Kidney (tissue), 14 donors: Measurements from ENCODE around the gene SYNGR1. TPM values are rescaled to one million over a fixed set of nuclear protein-coding genes. Genes with fewer than 3 reads are reported as not detected.

ENCODE experiments used
- DNase-seq, 5 donors: peaks; one replicate each; pipeline ENCODE4 v3.0.0-alpha.2; 2013 to 2020
- FAIRE-seq: peaks from 2 replicates; lab custom pipeline; 2012; peaks lifted over from hg19 to GRCh38; lab: Jason Lieb, UNC
- H3K27ac ChIP-seq, 2 donors: one replicate each; pipeline ENCODE4 v1.7.0; 2013; ENCODE audit warnings: low read depth in 2 of 2, low read length in 2 of 2, inconsistent platforms in 1 of 2
- H3K27me3 ChIP-seq: one replicate; pipeline ENCODE4 v1.7.1; 2013; ENCODE audit warnings: low read length, inconsistent platforms; ENCODE audit not compliant: control insufficient read depth, insufficient read depth
- H3K36me3 ChIP-seq, 3 donors: one replicate each; pipeline versions ENCODE4 v1.7.0 to v1.7.1; 2013; ENCODE audit warnings: low read length in 3 of 3, control low read depth in 1 of 3, inconsistent platforms in 1 of 3; ENCODE audit not compliant: insufficient read depth in 3 of 3, control insufficient read depth in 2 of 3
- H3K4me1 ChIP-seq, 3 donors: one replicate each; pipeline versions ENCODE4 v1.7.0 to v1.7.1; 2013; ENCODE audit warnings: low read length in 3 of 3, inconsistent platforms in 1 of 3, low read depth in 1 of 3; ENCODE audit not compliant: control insufficient read depth in 2 of 3, insufficient read depth in 2 of 3
- H3K4me3 ChIP-seq, 3 donors: one replicate each; pipeline versions ENCODE4 v1.7.0 to v1.8.1; 2013; ENCODE audit warnings: low read length in 3 of 3, control low read depth in 1 of 3, inconsistent platforms in 1 of 3
- H3K9ac ChIP-seq, 3 donors: one replicate each; pipeline versions ENCODE4 v1.7.0 to v1.7.1; 2013; ENCODE audit warnings: low read length in 3 of 3, control low read depth in 1 of 3, inconsistent platforms in 1 of 3
- H3K9me3 ChIP-seq, 3 donors: one replicate each; pipeline versions ENCODE4 v1.7.0 to v1.7.1; 2013; ENCODE audit warnings: low read length in 3 of 3, control low read depth in 1 of 3, inconsistent platforms in 1 of 3; ENCODE audit not compliant: control insufficient read depth in 2 of 3, insufficient read depth in 1 of 3
- CTCF ChIP-seq: IDR thresholded peaks from 3 replicates; pipeline ENCODE4 v1.5.1; 2012; ENCODE audit warnings: mild to moderate bottlenecking, moderate library complexity, borderline replicate concordance; ENCODE audit not compliant: insufficient read depth; ENCODE audit errors: extremely low read depth
- intact Hi-C: fragments of 100-400 bp; cut with DNase I; formaldehyde crosslinking; loops from one replicate; pipeline ENCODE4 v1.11.1; 2022
- polyA plus RNA-seq: library from polyadenylated mRNA; stranded (reverse); fragments of 350-450 nt; fragmentation: Illumina TruSeq; extraction: RNeasy Lipid Tissue Mini Kit (QIAGEN cat#74804); gene quantifications from one replicate; pipeline ENCODE4 v1.2.3, GENCODE V29; 2014; ENCODE audit warnings: low read depth, low replicate concordance; ENCODE audit not compliant: insufficient read depth
- total RNA-seq: library from RNA; stranded (reverse); fragmentation: NEBNext Ultra II Directional; extraction: Animal tissue kit (Norgen Biotek cat#: 25700); gene quantifications from one replicate; pipeline ENCODE4 v1.2.1, GENCODE V29; 2021
- donor health status: control.
- donor health status: control.
- donor health status: control.
- donor health status: control.
- donor health status: control.
- donor health status: DM: yes; HTN: yes; CAD: no.
- donor health status: Normal renal cell carcinoma (clear cell type).

The SYNGR1 gene
- total and polyA plus RNA-seq, 2 donors from 2014 or later: 21.5 to 43.0 TPM

- Histone ChIP-seq H3K4me1 (peaks cover 8 to 37% (median 20%) of the 10 kb centered on the region in 3 donors), H3K27me3 (no peaks in the 10 kb centered on the region), H3K9me3 (no peaks in the 10 kb centered on the region), H3K4me3 (no peak overlapping the region), H3K36me3 (peaks cover 19 to 70% (median 48%) of the 10 kb centered on the region in 3 donors), H3K9ac (peak overlapping the region in 1 of 3 donors; percentile 99), H3K27ac (no peak overlapping the region)
- intact Hi-C loops: no loop called here
- DNase-seq (no peak), FAIRE-seq (no peak)
- no peak for TF ChIP-seq CTCF
Observed at GRCh38 chr22:39315389-39315788, 34.4 kb upstream of the SYNGR1 start.

DNA sequence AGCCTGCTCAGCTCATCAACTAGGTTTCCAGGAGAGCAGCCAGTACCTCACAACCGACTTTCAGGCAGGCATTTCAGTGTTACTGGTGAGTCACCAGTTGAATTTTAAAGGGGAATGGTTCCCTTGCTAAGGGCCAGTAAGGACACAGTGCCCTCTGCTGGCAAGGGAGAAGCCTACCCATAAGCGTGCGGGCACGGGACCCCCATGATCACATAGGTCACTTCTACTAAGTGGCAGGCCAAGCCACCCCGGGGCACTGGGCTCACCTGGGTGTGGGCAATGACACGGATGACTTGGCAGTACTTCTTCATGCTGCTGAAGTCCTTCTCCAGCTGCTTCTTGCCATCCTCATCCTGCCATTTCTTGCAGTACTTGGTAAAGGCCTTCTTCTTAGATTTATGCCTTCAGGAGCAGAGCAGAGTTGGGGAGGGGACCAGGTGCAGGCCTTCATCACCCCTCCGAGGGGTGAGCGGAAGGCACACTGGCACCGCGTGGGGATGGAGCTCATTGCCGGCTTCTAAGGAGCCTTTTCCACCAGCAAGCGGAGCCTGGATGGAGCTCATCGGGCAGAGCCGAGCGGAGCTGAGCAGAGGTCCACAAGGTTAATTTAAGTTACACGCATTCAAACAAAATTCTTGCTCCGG is 33.2 kb upstream of the SYNGR1 start:
- Histone ChIP-seq H3K36me3 (peaks cover 19 to 66% (median 47%) of the 10 kb centered on the region in 3 donors), H3K27me3 (no peaks in the 10 kb centered on the region), H3K4me1 (peaks cover 8 to 33% (median 20%) of the 10 kb centered on the region in 3 donors), H3K9me3 (no peaks in the 10 kb centered on the region), H3K27ac (peak overlapping the region; percentile 51 to 60), H3K9ac (peak overlapping the region in 1 of 3 donors; percentile 99), H3K4me3 (peak overlapping the region in 2 of 3 donors; percentile 36 to 93)
- FAIRE-seq: no peak
- intact Hi-C loops: no loop called here
- TF ChIP-seq CTCF: peak; percentile 85
- DNase-seq: peak in 4 of 5 donors; percentile 76 to 92 (median 85)

DNA sequence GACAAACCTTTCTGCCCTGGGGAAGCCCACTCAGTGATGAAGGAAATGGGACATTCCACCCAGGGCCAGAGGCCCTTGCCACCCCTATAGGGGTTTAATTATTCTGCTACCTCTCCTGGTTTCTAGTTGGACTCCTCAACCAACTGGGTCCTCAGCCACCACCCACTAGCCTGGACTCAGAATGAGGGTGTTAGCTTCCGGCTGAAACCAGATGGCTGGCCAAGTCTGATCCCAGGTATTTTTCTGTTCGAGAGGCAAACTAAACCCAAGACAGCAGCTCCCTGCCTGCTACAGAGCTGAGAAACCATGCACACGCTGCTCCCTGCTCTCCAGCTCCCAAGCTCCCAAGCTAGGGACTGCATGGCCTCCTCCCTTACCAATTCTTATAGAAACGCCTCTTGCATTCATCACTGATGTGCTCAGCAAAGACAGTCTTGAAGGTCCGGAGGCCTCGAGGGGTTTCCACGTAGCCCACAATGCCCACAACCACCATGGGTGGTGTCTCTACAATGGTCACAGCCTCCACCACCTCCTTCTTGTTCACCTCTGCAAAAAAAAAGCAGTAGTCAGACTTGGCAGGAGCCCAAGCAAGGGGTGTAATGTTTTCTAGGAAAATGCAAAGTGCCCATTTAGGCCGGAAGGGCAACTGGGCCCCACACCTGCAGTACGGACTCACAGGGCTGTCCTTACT is 32.6 kb upstream of the SYNGR1 start:
- Histone ChIP-seq H3K9ac (peak overlapping the region in 2 of 3 donors; percentile 93 to 99), H3K4me3 (peak overlapping the region in 2 of 3 donors; percentile 93)

More for the DNA sequence above, 32.6 kb upstream of the SYNGR1 start:
- Histone ChIP-seq H3K27ac (peak overlapping the region; percentile 7 to 97), H3K36me3 (peaks cover 19 to 59% (median 40%) of the 10 kb centered on the region in 3 donors), H3K4me1 (peaks cover 8 to 33% (median 20%) of the 10 kb centered on the region in 3 donors), H3K9me3 (no peaks in the 10 kb centered on the region), H3K27me3 (no peaks in the 10 kb centered on the region)
- TF ChIP-seq CTCF: no peak
- FAIRE-seq (no peak), DNase-seq (peak in 1 of 5 donors; percentile 36)
- intact Hi-C loops: no loop called here
